HG03439 (cell line): Measurements from ENCODE around the gene CORO2B.

Experiments
- ATAC-seq: cut with Tn5 transposase; IDR thresholded peaks from one replicate; pipeline ENCODE4 v1.9.1; 2021; ENCODE audit warnings: mild to moderate bottlenecking, moderate library complexity; ENCODE audit not compliant: unreplicated experiment

Gene CORO2B

GRCh38 chr15:68625853-68626252 lies 47.1 kb downstream of the CORO2B start:
- ATAC-seq = no peak

- no peak for ATAC-seq
These were observed 47.5 kb downstream of the CORO2B start for GRCh38 chr15:68626283-68626682.

GRCh38 chr15:68626739-68627138 lies 47.9 kb downstream of the CORO2B start:
- ATAC-seq = no peak

GRCh38 chr15:68627476-68627875 lies 48.7 kb downstream of the CORO2B start:
- no peak for ATAC-seq

- ATAC-seq = no peak
These were observed 49.2 kb downstream of the CORO2B start for GRCh38 chr15:68627995-68628394.

- no peak for ATAC-seq
These were observed 50.9 kb downstream of the CORO2B start for GRCh38 chr15:68629519-68630210.

- no peak for ATAC-seq
These were observed 51.4 kb downstream of the CORO2B start for GRCh38 chr15:68630211-68630555.

GRCh38 chr15:68630836-68631235 lies 52.0 kb downstream of the CORO2B start:
- ATAC-seq = no peak

- ATAC-seq = no peak
These were observed 52.8 kb downstream of the CORO2B start for GRCh38 chr15:68631601-68632051.

- ATAC-seq = no peak
These were observed 53.3 kb downstream of the CORO2B start for GRCh38 chr15:68632101-68632500.

- no peak for ATAC-seq
These were observed 54.7 kb downstream of the CORO2B start for GRCh38 chr15:68633231-68634121.

GRCh38 chr15:68634122-68634482 lies 55.3 kb downstream of the CORO2B start:
- ATAC-seq = no peak

- ATAC-seq = no peak
These were observed 55.7 kb downstream of the CORO2B start for GRCh38 chr15:68634531-68634930.

GRCh38 chr15:68635141-68635540 lies 56.3 kb downstream of the CORO2B start:
- no peak for ATAC-seq

- ATAC-seq = no peak
These were observed 57.5 kb downstream of the CORO2B start for GRCh38 chr15:68636256-68636655.

GRCh38 chr15:68637767-68638404 lies 59.1 kb downstream of the CORO2B start:
- ATAC-seq = no peak

GRCh38 chr15:68638953-68639515 lies 60.2 kb downstream of the CORO2B start:
- ATAC-seq = no peak

- no peak for ATAC-seq
These were observed 61.3 kb downstream of the CORO2B start for GRCh38 chr15:68639926-68640600.

GRCh38 chr15:68640791-68641331 lies 62.1 kb downstream of the CORO2B start:
- no peak for ATAC-seq

GRCh38 chr15:68641376-68641775 lies 62.6 kb downstream of the CORO2B start:
- ATAC-seq = no peak

- no peak for ATAC-seq
These were observed 63.7 kb downstream of the CORO2B start for GRCh38 chr15:68642491-68642845.
